ENCODE data around the gene WWOX. TPM values are rescaled to one million over a fixed set of nuclear protein-coding genes. Genes with fewer than 3 reads are reported as not detected.

Gene WWOX
- total and polyA plus RNA-seq, 2 of the 8 experiments (the other 6 are each of a cell fraction or from before 2014, with no cell fraction given), result 5.4 to 16.7 TPM

DNA sequence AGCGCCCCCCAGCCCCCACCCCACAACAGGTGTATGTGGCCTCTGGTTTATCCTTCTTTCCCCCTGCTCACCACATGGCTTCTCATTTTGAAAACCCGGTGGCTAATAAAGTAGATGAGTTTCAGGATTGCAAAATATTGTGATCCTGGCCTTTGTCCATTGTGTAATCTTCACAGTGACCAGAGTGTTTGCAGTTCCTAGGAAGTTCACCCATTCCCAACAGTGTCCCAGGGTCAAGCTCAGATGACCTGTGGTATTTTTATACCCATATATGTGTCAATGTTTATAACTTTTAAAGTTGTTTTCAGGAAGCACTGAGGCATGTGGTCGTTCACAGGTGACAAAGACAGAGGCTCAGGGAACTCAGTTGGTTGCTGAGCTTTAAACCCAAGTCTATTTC lies 721.9 kb downstream of the WWOX start (continued):
- TF ChIP-seq, protein P1, sequence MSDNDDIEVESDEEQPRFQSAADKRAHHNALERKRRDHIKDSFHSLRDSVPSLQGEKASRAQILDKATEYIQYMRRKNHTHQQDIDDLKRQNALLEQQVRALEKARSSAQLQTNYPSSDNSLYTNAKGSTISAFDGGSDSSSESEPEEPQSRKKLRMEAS (IDR thresholded peaks at IDR 0.05), result no peak
- TF ChIP-seq USF2 (IDR thresholded peaks at IDR 0.05; ENCODE audit: low read length), result no peak
- TF ChIP-seq SP2 (IDR thresholded peaks at IDR 0.05; ENCODE audit: low read length), result no peak
- no peak for TF ChIP-seq CREB1 (IDR thresholded peaks at IDR 0.05)
- TF ChIP-seq RBBP5 (IDR thresholded peaks at IDR 0.05; ENCODE audit: borderline replicate concordance, low read depth, low read length), result no peak

All from H1 (cell line).